ENCODE measurements around the gene SH2B3. TPM values are rescaled to one million over a fixed set of nuclear protein-coding genes. Genes with fewer than 3 reads are reported as not detected.

Gene SH2B3
- total RNA-seq, 1 experiment from 2014 or later = 16.7 TPM

- H2AFZ ChIP-seq (ENCODE audit: low read length) = no peak overlapping the region
- peak overlapping the region; percentile 83 for H3K4me2 ChIP-seq (ENCODE audit: low read depth, low read length, poor library complexity, severe bottlenecking)
- H3K9ac ChIP-seq (ENCODE audit: low read length) = peak overlapping the region; percentile 96
- no peaks in the 10 kb centered on the region for H3K36me3 ChIP-seq (ENCODE audit: insufficient read depth, low read length)
- H3K79me2 ChIP-seq (ENCODE audit: low read length) = peaks cover 90% of the 10 kb centered on the region
- peak overlapping the region; percentile 97; the same call in 1 of the 2 replicates for H3K4me3 ChIP-seq (ENCODE audit: low read length)
- peaks cover 54% of the 10 kb centered on the region for H3K4me1 ChIP-seq (ENCODE audit: low read length)
- peak; percentile 56 for DNase-seq
- peaks cover 25% of the 10 kb centered on the region for H4K20me1 ChIP-seq (ENCODE audit: insufficient read depth, low read depth, low read length)
- no peaks in the 10 kb centered on the region for H3K9me3 ChIP-seq (ENCODE audit: low read length)
- H3K27ac ChIP-seq (ENCODE audit: low read length) = peak overlapping the region; percentile 76
- H3K27me3 ChIP-seq (ENCODE audit: low read length) = no peaks in the 10 kb centered on the region
- H3K9me2 ChIP-seq (replicated peaks; ENCODE audit: insufficient read depth, low read length) = no peaks in the 10 kb centered on the region
Measured at GRCh38 chr12:111409780-111410430, 4.2 kb downstream of the SH2B3 start.

GRCh38 chr12:111410431-111411184, 4.9 kb downstream of the SH2B3 start:
- no peak overlapping the region; the same call in 1 of the 2 replicates for H3K4me3 ChIP-seq (ENCODE audit: low read length)
- H3K4me2 ChIP-seq (ENCODE audit: low read depth, low read length, poor library complexity, severe bottlenecking) = peak overlapping the region; percentile 83
- H3K9me3 ChIP-seq (ENCODE audit: low read length) = no peaks in the 10 kb centered on the region
- no peak overlapping the region for H2AFZ ChIP-seq (ENCODE audit: low read length)
- peak overlapping the region; percentile 96 for H3K9ac ChIP-seq (ENCODE audit: low read length)
- no peaks in the 10 kb centered on the region for H3K9me2 ChIP-seq (replicated peaks; ENCODE audit: insufficient read depth, low read length)
- H4K20me1 ChIP-seq (ENCODE audit: insufficient read depth, low read depth, low read length) = peaks cover 25% of the 10 kb centered on the region
- DNase-seq = no peak
- H3K36me3 ChIP-seq (ENCODE audit: insufficient read depth, low read length) = no peaks in the 10 kb centered on the region
- no peaks in the 10 kb centered on the region for H3K27me3 ChIP-seq (ENCODE audit: low read length)
- peak overlapping the region; percentile 76 for H3K27ac ChIP-seq (ENCODE audit: low read length)
- peaks cover 94% of the 10 kb centered on the region for H3K79me2 ChIP-seq (ENCODE audit: low read length)
- peaks cover 51% of the 10 kb centered on the region for H3K4me1 ChIP-seq (ENCODE audit: low read length)

GRCh38 chr12:111411185-111411764, 5.6 kb downstream of the SH2B3 start:
- DNase-seq = no peak
- Histone ChIP-seq H3K27me3 (ENCODE audit: low read length) (no peaks in the 10 kb centered on the region), H3K4me3 (ENCODE audit: low read length) (no peak overlapping the region), H3K4me2 (ENCODE audit: low read depth, low read length, poor library complexity, severe bottlenecking) (no peak overlapping the region), H4K20me1 (ENCODE audit: insufficient read depth, low read depth, low read length) (peaks cover 25% of the 10 kb centered on the region), H3K36me3 (ENCODE audit: insufficient read depth, low read length) (no peaks in the 10 kb centered on the region), H3K9ac (ENCODE audit: low read length) (no peak overlapping the region), H2AFZ (ENCODE audit: low read length) (no peak overlapping the region), H3K79me2 (ENCODE audit: low read length) (peaks cover 94% of the 10 kb centered on the region), H3K4me1 (ENCODE audit: low read length) (peaks cover 51% of the 10 kb centered on the region), H3K27ac (ENCODE audit: low read length) (peak overlapping the region; percentile 7; the same call in 1 of the 2 replicates), H3K9me3 (ENCODE audit: low read length) (no peaks in the 10 kb centered on the region), H3K9me2 (replicated peaks; ENCODE audit: insufficient read depth, low read length) (no peaks in the 10 kb centered on the region)

- Histone ChIP-seq H3K27ac (ENCODE audit: low read length) (peak overlapping the region; percentile 7), H2AFZ (ENCODE audit: low read length) (no peak overlapping the region), H3K4me1 (ENCODE audit: low read length) (peaks cover 49% of the 10 kb centered on the region), H4K20me1 (ENCODE audit: insufficient read depth, low read depth, low read length) (peaks cover 23% of the 10 kb centered on the region), H3K79me2 (ENCODE audit: low read length) (peaks cover 93% of the 10 kb centered on the region), H3K36me3 (ENCODE audit: insufficient read depth, low read length) (no peaks in the 10 kb centered on the region), H3K4me2 (ENCODE audit: low read depth, low read length, poor library complexity, severe bottlenecking) (no peak overlapping the region), H3K9me3 (ENCODE audit: low read length) (no peaks in the 10 kb centered on the region), H3K9ac (ENCODE audit: low read length) (no peak overlapping the region), H3K9me2 (replicated peaks; ENCODE audit: insufficient read depth, low read length) (no peaks in the 10 kb centered on the region), H3K27me3 (ENCODE audit: low read length) (no peaks in the 10 kb centered on the region), H3K4me3 (ENCODE audit: low read length) (no peak overlapping the region)
- no peak for DNase-seq
Measured at GRCh38 chr12:111412007-111412829, 6.5 kb downstream of the SH2B3 start.

GRCh38 chr12:111412830-111413441, 7.2 kb downstream of the SH2B3 start:
- Histone ChIP-seq H3K79me2 (ENCODE audit: low read length) (peaks cover 92% of the 10 kb centered on the region), H3K9me2 (replicated peaks; ENCODE audit: insufficient read depth, low read length) (no peaks in the 10 kb centered on the region), H3K36me3 (ENCODE audit: insufficient read depth, low read length) (no peaks in the 10 kb centered on the region), H3K9ac (ENCODE audit: low read length) (no peak overlapping the region), H3K27me3 (ENCODE audit: low read length) (no peaks in the 10 kb centered on the region), H3K27ac (ENCODE audit: low read length) (no peak overlapping the region), H3K9me3 (ENCODE audit: low read length) (no peaks in the 10 kb centered on the region), H3K4me3 (ENCODE audit: low read length) (no peak overlapping the region), H3K4me1 (ENCODE audit: low read length) (peaks cover 42% of the 10 kb centered on the region), H2AFZ (ENCODE audit: low read length) (no peak overlapping the region), H4K20me1 (ENCODE audit: insufficient read depth, low read depth, low read length) (peaks cover 16% of the 10 kb centered on the region; the same call in 1 of the 2 replicates), H3K4me2 (ENCODE audit: low read depth, low read length, poor library complexity, severe bottlenecking) (no peak overlapping the region)
- no peak for DNase-seq

- Histone ChIP-seq H4K20me1 (ENCODE audit: insufficient read depth, low read depth, low read length) (peaks cover 10% of the 10 kb centered on the region; the same call in 1 of the 2 replicates), H3K4me2 (ENCODE audit: low read depth, low read length, poor library complexity, severe bottlenecking) (no peak overlapping the region), H3K27ac (ENCODE audit: low read length) (no peak overlapping the region), H3K9ac (ENCODE audit: low read length) (no peak overlapping the region), H3K9me2 (replicated peaks; ENCODE audit: insufficient read depth, low read length) (no peaks in the 10 kb centered on the region), H3K27me3 (ENCODE audit: low read length) (no peaks in the 10 kb centered on the region), H2AFZ (ENCODE audit: low read length) (no peak overlapping the region), H3K36me3 (ENCODE audit: insufficient read depth, low read length) (no peaks in the 10 kb centered on the region), H3K4me1 (ENCODE audit: low read length) (peaks cover 35% of the 10 kb centered on the region), H3K4me3 (ENCODE audit: low read length) (no peak overlapping the region), H3K9me3 (ENCODE audit: low read length) (no peaks in the 10 kb centered on the region), H3K79me2 (ENCODE audit: low read length) (peaks cover 86% of the 10 kb centered on the region)
- no peak for DNase-seq
Measured at GRCh38 chr12:111413442-111414086, 7.8 kb downstream of the SH2B3 start.

GRCh38 chr12:111414711-111415252, 9.1 kb downstream of the SH2B3 start:
- Histone ChIP-seq H3K27me3 (ENCODE audit: low read length) (no peaks in the 10 kb centered on the region), H3K27ac (ENCODE audit: low read length) (no peak overlapping the region), H2AFZ (ENCODE audit: low read length) (no peak overlapping the region), H3K4me1 (ENCODE audit: low read length) (peaks cover 23% of the 10 kb centered on the region), H3K9me2 (replicated peaks; ENCODE audit: insufficient read depth, low read length) (no peaks in the 10 kb centered on the region), H3K79me2 (ENCODE audit: low read length) (peaks cover 82% of the 10 kb centered on the region), H3K4me3 (ENCODE audit: low read length) (no peak overlapping the region), H3K36me3 (ENCODE audit: insufficient read depth, low read length) (no peaks in the 10 kb centered on the region), H3K4me2 (ENCODE audit: low read depth, low read length, poor library complexity, severe bottlenecking) (no peak overlapping the region), H3K9ac (ENCODE audit: low read length) (no peak overlapping the region), H3K9me3 (ENCODE audit: low read length) (no peaks in the 10 kb centered on the region), H4K20me1 (ENCODE audit: insufficient read depth, low read depth, low read length) (no peaks in the 10 kb centered on the region; the same call in 1 of the 2 replicates)
- no peak for DNase-seq
